ENCODE measurements around the gene FUCA2.

The FUCA2 gene

DNA sequence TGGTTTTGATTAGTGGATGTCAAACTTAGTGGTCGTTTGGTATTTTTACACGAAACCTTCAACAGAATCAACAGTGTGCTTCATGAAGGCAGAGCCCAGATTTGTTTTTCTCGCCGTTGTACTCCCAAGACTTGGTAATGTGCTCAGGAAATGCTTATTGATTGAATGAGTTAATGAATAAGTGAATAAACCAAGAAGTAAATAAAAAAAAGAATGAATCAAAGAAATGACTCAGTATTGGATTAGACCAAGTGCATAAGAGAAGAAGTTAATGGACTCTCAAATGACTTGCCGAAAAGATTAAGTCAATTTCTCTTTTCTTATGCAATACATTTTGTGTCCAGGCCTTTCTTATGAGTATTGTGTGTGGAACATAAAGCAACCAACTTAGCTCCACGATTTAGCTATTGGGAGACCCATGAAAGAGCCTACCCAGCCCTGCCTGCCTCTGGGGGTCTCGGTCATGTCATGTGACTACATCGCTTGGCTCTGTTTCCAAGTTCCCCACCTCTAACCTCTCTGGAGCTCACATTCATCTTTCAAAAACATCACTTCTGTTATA lies 10.6 kb upstream of the FUCA2 start:
- Histone ChIP-seq H3K9me2 (replicated peaks; ENCODE audit: low read depth, low read length) (no peaks in the 10 kb centered on the region), H4K20me1 (ENCODE audit: insufficient read depth, low read length, poor library complexity, severe bottlenecking) (no peaks in the 10 kb centered on the region), H3K9ac (ENCODE audit: low read depth, low read length, poor library complexity, severe bottlenecking) (no peak overlapping the region), H2AFZ (ENCODE audit: low read length) (no peak overlapping the region), H3K9me3 (ENCODE audit: insufficient read depth, low read depth, low read length) (no peaks in the 10 kb centered on the region), H3K79me2 (ENCODE audit: insufficient read depth, low read length) (no peaks in the 10 kb centered on the region), H3K4me2 (ENCODE audit: low read depth, low read length, poor library complexity, severe bottlenecking) (no peak overlapping the region), H3K4me3 (ENCODE audit: low read length, poor library complexity, severe bottlenecking) (no peak overlapping the region), H3K27me3 (ENCODE audit: insufficient read depth, low read length, poor library complexity, severe bottlenecking) (no peaks in the 10 kb centered on the region), H3F3A (ENCODE audit: low read depth) (no peaks in the 10 kb centered on the region), H3K36me3 (ENCODE audit: insufficient read depth, low read length) (no peaks in the 10 kb centered on the region), H3K4me1 (ENCODE audit: insufficient read depth, low read length, poor library complexity, severe bottlenecking) (peaks cover under 1% of the 10 kb centered on the region)
- TF ChIP-seq, protein P1, sequence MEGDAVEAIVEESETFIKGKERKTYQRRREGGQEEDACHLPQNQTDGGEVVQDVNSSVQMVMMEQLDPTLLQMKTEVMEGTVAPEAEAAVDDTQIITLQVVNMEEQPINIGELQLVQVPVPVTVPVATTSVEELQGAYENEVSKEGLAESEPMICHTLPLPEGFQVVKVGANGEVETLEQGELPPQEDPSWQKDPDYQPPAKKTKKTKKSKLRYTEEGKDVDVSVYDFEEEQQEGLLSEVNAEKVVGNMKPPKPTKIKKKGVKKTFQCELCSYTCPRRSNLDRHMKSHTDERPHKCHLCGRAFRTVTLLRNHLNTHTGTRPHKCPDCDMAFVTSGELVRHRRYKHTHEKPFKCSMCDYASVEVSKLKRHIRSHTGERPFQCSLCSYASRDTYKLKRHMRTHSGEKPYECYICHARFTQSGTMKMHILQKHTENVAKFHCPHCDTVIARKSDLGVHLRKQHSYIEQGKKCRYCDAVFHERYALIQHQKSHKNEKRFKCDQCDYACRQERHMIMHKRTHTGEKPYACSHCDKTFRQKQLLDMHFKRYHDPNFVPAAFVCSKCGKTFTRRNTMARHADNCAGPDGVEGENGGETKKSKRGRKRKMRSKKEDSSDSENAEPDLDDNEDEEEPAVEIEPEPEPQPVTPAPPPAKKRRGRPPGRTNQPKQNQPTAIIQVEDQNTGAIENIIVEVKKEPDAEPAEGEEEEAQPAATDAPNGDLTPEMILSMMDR (conservative IDR thresholded peaks at IDR 0.05; ENCODE audit: low read length): no peak
- TF ChIP-seq EZH2phosphoT487 (IDR thresholded peaks at IDR 0.05; ENCODE audit: borderline replicate concordance): no peak

DNA sequence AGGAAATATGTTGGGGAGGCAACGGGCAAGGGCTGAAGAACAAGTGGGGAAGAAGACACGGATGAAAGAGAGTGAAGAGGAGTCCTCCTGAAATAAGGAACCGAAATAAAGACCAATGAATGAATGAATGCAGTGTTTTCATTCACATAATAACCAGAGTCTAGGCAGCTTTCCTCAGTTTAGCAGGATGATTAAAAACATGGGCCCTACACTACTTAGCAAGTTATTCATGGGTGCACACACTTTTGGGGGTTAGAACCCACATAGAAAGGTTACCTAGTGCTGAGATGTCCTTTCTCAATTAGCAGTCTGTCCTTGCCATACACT lies 5.9 kb upstream of the FUCA2 start:
- H3K9ac ChIP-seq (ENCODE audit: low read depth, low read length, poor library complexity, severe bottlenecking): no peak overlapping the region
- H2AFZ ChIP-seq (ENCODE audit: low read length): 0 out of 2 replicates have a peak overlapping the region, but pooled peaks have one; percentile 66
- H3K27me3 ChIP-seq (ENCODE audit: insufficient read depth, low read length, poor library complexity, severe bottlenecking): no peaks in the 10 kb centered on the region
- no peaks in the 10 kb centered on the region for H3K36me3 ChIP-seq (ENCODE audit: insufficient read depth, low read length)
- no peaks in the 10 kb centered on the region for H3K9me2 ChIP-seq (replicated peaks; ENCODE audit: low read depth, low read length)
- no peaks in the 10 kb centered on the region for H3K9me3 ChIP-seq (ENCODE audit: insufficient read depth, low read depth, low read length)
- no peak overlapping the region for H3K4me2 ChIP-seq (ENCODE audit: low read depth, low read length, poor library complexity, severe bottlenecking)
- H3K79me2 ChIP-seq (ENCODE audit: insufficient read depth, low read length): no peaks in the 10 kb centered on the region
- no peaks in the 10 kb centered on the region for H3F3A ChIP-seq (ENCODE audit: low read depth)
- peaks cover 8% of the 10 kb centered on the region for H3K4me1 ChIP-seq (ENCODE audit: insufficient read depth, low read length, poor library complexity, severe bottlenecking)
- no peak for TF ChIP-seq EZH2phosphoT487 (IDR thresholded peaks at IDR 0.05; ENCODE audit: borderline replicate concordance)
- TF ChIP-seq, protein P1 (conservative IDR thresholded peaks at IDR 0.05; ENCODE audit: low read length): no peak
- H4K20me1 ChIP-seq (ENCODE audit: insufficient read depth, low read length, poor library complexity, severe bottlenecking): no peaks in the 10 kb centered on the region
- H3K4me3 ChIP-seq (ENCODE audit: low read length, poor library complexity, severe bottlenecking): no peak overlapping the region

GRCh38 chr6:143516690-143517446 lies 5.3 kb upstream of the FUCA2 start:
- Histone ChIP-seq H3K4me2 (ENCODE audit: low read depth, low read length, poor library complexity, severe bottlenecking) (no peak overlapping the region), H3K9me2 (replicated peaks; ENCODE audit: low read depth, low read length) (no peaks in the 10 kb centered on the region), H2AFZ (ENCODE audit: low read length) (peak overlapping the region; percentile 66), H3K4me3 (ENCODE audit: low read length, poor library complexity, severe bottlenecking) (peak overlapping the region; percentile 8), H3K36me3 (ENCODE audit: insufficient read depth, low read length) (no peaks in the 10 kb centered on the region), H3K4me1 (ENCODE audit: insufficient read depth, low read length, poor library complexity, severe bottlenecking) (peaks cover 10% of the 10 kb centered on the region), H3K9ac (ENCODE audit: low read depth, low read length, poor library complexity, severe bottlenecking) (no peak overlapping the region), H3F3A (ENCODE audit: low read depth) (no peaks in the 10 kb centered on the region), H3K79me2 (ENCODE audit: insufficient read depth, low read length) (peaks cover 3% of the 10 kb centered on the region; the same call in 1 of the 2 replicates), H3K27me3 (ENCODE audit: insufficient read depth, low read length, poor library complexity, severe bottlenecking) (no peaks in the 10 kb centered on the region), H3K9me3 (ENCODE audit: insufficient read depth, low read depth, low read length) (no peaks in the 10 kb centered on the region), H4K20me1 (ENCODE audit: insufficient read depth, low read length, poor library complexity, severe bottlenecking) (no peaks in the 10 kb centered on the region)
- TF ChIP-seq EZH2phosphoT487 (IDR thresholded peaks at IDR 0.05; ENCODE audit: borderline replicate concordance): no peak
- TF ChIP-seq, protein P1 (conservative IDR thresholded peaks at IDR 0.05; ENCODE audit: low read length): no peak
